Measurements from ENCODE around the gene GALNT11.
"Not testable (repeated sequence)": the region's sequence is repeated elsewhere in the genome, so short reads cannot be mapped to it uniquely, and the experiment has no call there.

- TF ChIP-seq CTCF, EP300 (IDR thresholded peaks at IDR 0.05): not testable (repeated sequence)
Measured at GRCh38 chr7:152017683-152018082, 7.8 kb upstream of the GALNT11 start.
